GM12878 (cell line): ENCODE results near the gene CTSA. TPM values are rescaled to one million over a fixed set of nuclear protein-coding genes. Genes with fewer than 3 reads are reported as not detected.

Source experiments
- ATAC-seq: fragments of 200-7000 bp; cut with Tn5 transposase; 3 replicates; pipeline ENCODE4 v1.9.1; 2020; ENCODE audit warnings: mild to moderate bottlenecking, moderate library complexity
- BruUV-seq: library from RNA; stranded (reverse); fragments of 400-500 nt; replicated peaks from 2 replicates; lab custom pipeline; 2021; lab: Mats Ljungman, UMichigan
- CTCF ChIA-PET: fragments of 300-600 bp; sonication (Branson Sonifier 250); formaldehyde crosslinking; extraction: SDS; loops from one replicate; lab custom pipeline; 2021; ENCODE audit warnings: inconsistent platforms; lab: Yijun Ruan, JAX
- POLR2A ChIA-PET: fragments of 350-600 bp; formaldehyde crosslinking; extraction: SDS; loops from one replicate; lab custom pipeline; 2021; ENCODE audit warnings: inconsistent platforms; lab: Charles Lee
- RAD21 ChIA-PET: fragments of 300-600 bp; sonication (Branson Sonifier 250); formaldehyde crosslinking; loops from one replicate; lab custom pipeline; 2023; ENCODE audit warnings: antibody characterized with exemption; ENCODE audit not compliant: unreplicated experiment; lab: Charles Lee
- SMC1A ChIA-PET: fragments of 300-600 bp; sonication (Branson Sonifier 250); formaldehyde crosslinking; loops from one replicate; lab custom pipeline; 2023; ENCODE audit not compliant: unreplicated experiment, uncharacterized antibody; lab: Charles Lee
- DNase-seq: peaks from one replicate; pipeline ENCODE4 v3.0.0-alpha.2; 2011; ENCODE audit warnings: low read depth, low spot score
- FAIRE-seq: peaks from 3 replicates; lab custom pipeline; 2011; peaks lifted over from hg19 to GRCh38; lab: Jason Lieb, UNC
- H2AFZ ChIP-seq: 2 replicates; pipeline ENCODE4 v1.6.0; 2011; ENCODE audit warnings: low read depth, low read length, control low read depth; ENCODE audit not compliant: control insufficient read depth
- H3K27ac ChIP-seq: 2 replicates; pipeline ENCODE4 v1.5.1; 2011; ENCODE audit warnings: control low read depth; ENCODE audit not compliant: control insufficient read depth, insufficient read depth
- H3K27me3 ChIP-seq, 2 experiments: replicated peaks in 1 of 2; 2 replicates each; pipeline versions ENCODE4 v1.6.0 to v1.6.1; 2011; ENCODE audit warnings: low read length in 1 of 2; ENCODE audit not compliant: control insufficient read depth in 2 of 2, insufficient read depth in 2 of 2
- H3K36me3 ChIP-seq, 2 experiments: 2 replicates each; pipeline ENCODE4 v1.5.1; 2011; ENCODE audit warnings: low read length in 1 of 2; ENCODE audit not compliant: control insufficient read depth in 2 of 2, insufficient read depth in 2 of 2
- H3K4me1 ChIP-seq: 2 replicates; pipeline ENCODE4 v1.6.1; 2011; ENCODE audit warnings: mild to moderate bottlenecking, low read length, moderate library complexity, mixed read lengths; ENCODE audit not compliant: control insufficient read depth, insufficient read depth
- H3K4me2 ChIP-seq: 2 replicates; pipeline ENCODE4 v1.6.0; 2011; ENCODE audit warnings: control low read depth; ENCODE audit not compliant: control insufficient read depth, insufficient read depth
- H3K4me3 ChIP-seq: fragments of 200-600 bp; sonication (generic); 2 replicates; pipeline ENCODE4 v1.5.1; 2016
- H3K79me2 ChIP-seq: 2 replicates; pipeline ENCODE4 v1.6.0; 2011; ENCODE audit warnings: low read length; ENCODE audit not compliant: control insufficient read depth, insufficient read depth
- H3K9ac ChIP-seq: 2 replicates; pipeline ENCODE4 v1.8.0; 2011; ENCODE audit warnings: low read length, control low read depth, mixed read lengths; ENCODE audit not compliant: control insufficient read depth, insufficient read depth
- H3K9me3 ChIP-seq: replicated peaks from 3 replicates; pipeline ENCODE4 v1.5.1; 2011; ENCODE audit warnings: mild to moderate bottlenecking, low read length; ENCODE audit not compliant: control insufficient read depth, insufficient read depth
- H4K20me1 ChIP-seq: 2 replicates; pipeline ENCODE4 v1.6.0; 2011; ENCODE audit not compliant: control insufficient read depth, insufficient read depth
- CBFB ChIP-seq: IDR thresholded peaks from 2 replicates; pipeline ENCODE4 v1.6.1; 2016; ENCODE audit warnings: antibody characterized with exemption, low read depth
- KDM1A ChIP-seq: fragments of 200-600 bp; sonication (generic); IDR thresholded peaks from 2 replicates; pipeline ENCODE4 v1.6.1; 2016; ENCODE audit warnings: borderline replicate concordance
- SRF ChIP-seq, 2 experiments: IDR thresholded peaks; 2 replicates each; pipeline ENCODE4 v1.6.1; 2011; ENCODE audit warnings: low read depth in 2 of 2, low read length in 2 of 2, mild to moderate bottlenecking in 1 of 2, moderate library complexity in 1 of 2
- YBX1 ChIP-seq: fragments of 450-650 bp; IDR thresholded peaks from 2 replicates; pipeline ENCODE4 v1.6.1; 2016; ENCODE audit warnings: antibody characterized with exemption
- ZNF274 ChIP-seq: IDR thresholded peaks from one replicate; pipeline ENCODE4 v1.8.0; 2011; ENCODE audit not compliant: insufficient read length, insufficient read depth
- in situ Hi-C: fragments of 300-500 bp; cut with MboI; formaldehyde crosslinking; loops from 9 replicates; pipeline ENCODE4 v1.14.3; 2018; ENCODE audit warnings: mixed read lengths
- intact Hi-C: fragments of 100-400 bp; cut with micrococcal nuclease; formaldehyde crosslinking; loops from one replicate; pipeline ENCODE4 v1.14.2; 2022; ENCODE audit not compliant: unreplicated experiment
- polyA plus RNA-seq, 11 experiments: library from polyadenylated mRNA; depleted of rRNA in 4 of 11; unstranded in 6 of 11; stranded (reverse) in 5 of 11; fragments of >200 nt; fragmentation: Nextera tagmentation in 4 of 11; fragmentation: Illumina TruSeq in 1 of 11; extraction: Ambion mirVana in 4 of 11; extraction: Trizol in 1 of 11; gene quantifications; 1 replicate in 1 of 11; 2 replicates in 10 of 11; pipeline versions ENCODE4 v1.2.1 to v1.2.3, GENCODE V29; 2011 to 2016; ENCODE audit warnings: inconsistent platforms in 2 of 11, missing spikeins in 2 of 11, low read depth in 1 of 11
- total RNA-seq, 4 experiments: library from RNA; depleted of rRNA in 3 of 4; stranded (reverse); fragments of >200 nt in 3 of 4; fragmentation: Illumina TruSeq in 1 of 4; extraction: Trizol in 1 of 4; gene quantifications; 2 replicates each; pipeline versions ENCODE4 v1.2.1 to v1.2.3, GENCODE V29; 2013 to 2021
- TF ChIP-seq, protein P1 (sequence below), 3 experiments: IDR thresholded peaks in 2 of 3; conservative IDR thresholded peaks in 1 of 3; 2 replicates each; pipeline ENCODE4 v1.5.1; 2011; ENCODE audit warnings: low read depth in 3 of 3, low read length in 3 of 3, mild to moderate bottlenecking in 3 of 3, control low read depth in 2 of 3, moderate library complexity in 2 of 3, inconsistent platforms in 1 of 3, mixed read lengths in 1 of 3; ENCODE audit not compliant: control insufficient read depth in 2 of 3, insufficient read depth in 1 of 3; ENCODE audit errors: extremely low read depth in 1 of 3
- TF ChIP-seq, protein P2 (sequence below): IDR thresholded peaks from 2 replicates; pipeline ENCODE4 v1.6.1; 2011; ENCODE audit warnings: borderline replicate concordance, low read depth, mild to moderate bottlenecking, moderate library complexity, low read length; ENCODE audit not compliant: insufficient read depth, poor library complexity, severe bottlenecking
- TF ChIP-seq, protein P3 (sequence below): fragments of 150-350 bp; IDR thresholded peaks from 2 replicates; pipeline ENCODE4 v1.6.1; 2014; ENCODE audit warnings: mild to moderate bottlenecking, low read depth, low read length

CTSA gene
- total and polyA plus RNA-seq, 10 of the 15 experiments (the other 5 are each of a cell fraction or from before 2014, with no cell fraction given): 7.1 to 67.0 (median 36.2) TPM

DNA sequence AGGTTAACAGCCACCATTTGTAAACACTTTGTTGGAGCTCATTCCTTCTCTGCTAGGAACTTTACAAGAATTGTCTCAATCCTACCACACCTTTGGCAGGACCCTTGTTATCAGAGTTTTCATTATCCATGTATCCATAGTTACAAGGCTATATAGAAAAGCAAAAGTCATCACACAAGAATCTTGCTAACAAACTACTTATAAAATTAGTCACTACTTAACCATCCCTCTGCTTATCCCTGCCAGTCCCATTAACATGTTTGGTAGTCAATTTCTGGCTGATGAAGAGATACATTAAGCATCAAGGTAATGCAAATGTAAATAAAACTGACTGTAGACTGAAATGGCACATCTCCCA, 23.3 kb upstream of the CTSA start:
- H3K4me2 ChIP-seq: no peak overlapping the region
- no peaks in the 10 kb centered on the region for H4K20me1 ChIP-seq
- RAD21 ChIA-PET: no interaction called here
- TF ChIP-seq ZNF274 (no peak), YBX1 (no peak), CBFB (no peak), SRF (IDR thresholded peaks at IDR 0.05; ENCODE audit: low read depth in 2 of 2, low read length in 2 of 2) (no peak), KDM1A (no peak)
- TF ChIP-seq, protein P1, sequence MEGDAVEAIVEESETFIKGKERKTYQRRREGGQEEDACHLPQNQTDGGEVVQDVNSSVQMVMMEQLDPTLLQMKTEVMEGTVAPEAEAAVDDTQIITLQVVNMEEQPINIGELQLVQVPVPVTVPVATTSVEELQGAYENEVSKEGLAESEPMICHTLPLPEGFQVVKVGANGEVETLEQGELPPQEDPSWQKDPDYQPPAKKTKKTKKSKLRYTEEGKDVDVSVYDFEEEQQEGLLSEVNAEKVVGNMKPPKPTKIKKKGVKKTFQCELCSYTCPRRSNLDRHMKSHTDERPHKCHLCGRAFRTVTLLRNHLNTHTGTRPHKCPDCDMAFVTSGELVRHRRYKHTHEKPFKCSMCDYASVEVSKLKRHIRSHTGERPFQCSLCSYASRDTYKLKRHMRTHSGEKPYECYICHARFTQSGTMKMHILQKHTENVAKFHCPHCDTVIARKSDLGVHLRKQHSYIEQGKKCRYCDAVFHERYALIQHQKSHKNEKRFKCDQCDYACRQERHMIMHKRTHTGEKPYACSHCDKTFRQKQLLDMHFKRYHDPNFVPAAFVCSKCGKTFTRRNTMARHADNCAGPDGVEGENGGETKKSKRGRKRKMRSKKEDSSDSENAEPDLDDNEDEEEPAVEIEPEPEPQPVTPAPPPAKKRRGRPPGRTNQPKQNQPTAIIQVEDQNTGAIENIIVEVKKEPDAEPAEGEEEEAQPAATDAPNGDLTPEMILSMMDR (IDR thresholded peaks at IDR 0.05 in 2 of 3, conservative IDR thresholded peaks at IDR 0.05 in 1 of 3; ENCODE audit: control insufficient read depth in 2 of 3, extremely low read depth in 1 of 3, insufficient read depth in 1 of 3, low read depth in 3 of 3, low read length in 3 of 3): no peak
- TF ChIP-seq, protein P2, sequence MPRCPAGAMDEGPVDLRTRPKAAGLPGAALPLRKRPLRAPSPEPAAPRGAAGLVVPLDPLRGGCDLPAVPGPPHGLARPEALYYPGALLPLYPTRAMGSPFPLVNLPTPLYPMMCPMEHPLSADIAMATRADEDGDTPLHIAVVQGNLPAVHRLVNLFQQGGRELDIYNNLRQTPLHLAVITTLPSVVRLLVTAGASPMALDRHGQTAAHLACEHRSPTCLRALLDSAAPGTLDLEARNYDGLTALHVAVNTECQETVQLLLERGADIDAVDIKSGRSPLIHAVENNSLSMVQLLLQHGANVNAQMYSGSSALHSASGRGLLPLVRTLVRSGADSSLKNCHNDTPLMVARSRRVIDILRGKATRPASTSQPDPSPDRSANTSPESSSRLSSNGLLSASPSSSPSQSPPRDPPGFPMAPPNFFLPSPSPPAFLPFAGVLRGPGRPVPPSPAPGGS: no peak
- TF ChIP-seq, protein P3, sequence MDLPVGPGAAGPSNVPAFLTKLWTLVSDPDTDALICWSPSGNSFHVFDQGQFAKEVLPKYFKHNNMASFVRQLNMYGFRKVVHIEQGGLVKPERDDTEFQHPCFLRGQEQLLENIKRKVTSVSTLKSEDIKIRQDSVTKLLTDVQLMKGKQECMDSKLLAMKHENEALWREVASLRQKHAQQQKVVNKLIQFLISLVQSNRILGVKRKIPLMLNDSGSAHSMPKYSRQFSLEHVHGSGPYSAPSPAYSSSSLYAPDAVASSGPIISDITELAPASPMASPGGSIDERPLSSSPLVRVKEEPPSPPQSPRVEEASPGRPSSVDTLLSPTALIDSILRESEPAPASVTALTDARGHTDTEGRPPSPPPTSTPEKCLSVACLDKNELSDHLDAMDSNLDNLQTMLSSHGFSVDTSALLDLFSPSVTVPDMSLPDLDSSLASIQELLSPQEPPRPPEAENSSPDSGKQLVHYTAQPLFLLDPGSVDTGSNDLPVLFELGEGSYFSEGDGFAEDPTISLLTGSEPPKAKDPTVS: no peak
- DNase-seq (no peak), ATAC-seq (no peak), FAIRE-seq (no peak)
- CTCF ChIA-PET: interaction anchor here (1.4 kb wide), 1 partner anchor 13 kb away, joined by 3 read pairs; the partner anchor contains the start of gene ZSWIM1
- H3K27ac ChIP-seq: no peak overlapping the region
- no peak overlapping the region for H3K9ac ChIP-seq
- POLR2A ChIA-PET: no interaction called here
- H3K9me3 ChIP-seq: no peaks in the 10 kb centered on the region
- SMC1A ChIA-PET: interaction anchor here (0.7 to 1.4 kb wide), 2 partner anchors 10 to 1639 kb away, joined by 3 to 5 read pairs; no protein-coding TSS in a partner anchor
- no peak overlapping the region for H3K4me3 ChIP-seq
- intact Hi-C loops (no loop called here), in situ Hi-C loops (no loop called here)
- no peaks in the 10 kb centered on the region for H3K4me1 ChIP-seq
- no TSS peak for BruUV-seq
- H2AFZ ChIP-seq: no peak overlapping the region
- no peaks in the 10 kb centered on the region for H3K27me3 ChIP-seq
- no peaks in the 10 kb centered on the region for H3K79me2 ChIP-seq
- no peaks in the 10 kb centered on the region; a peak in 1 of 4 replicates for H3K36me3 ChIP-seq
